Measurements from ENCODE around the gene GGT5.
"Not testable (repeated sequence)": the region's sequence is repeated elsewhere in the genome, so short reads cannot be mapped to it uniquely, and the experiment has no call there.

The GGT5 gene

GRCh38 chr22:24247011-24247507 lies 2.2 kb upstream of the GGT5 start:
- H3K4me3 ChIP-seq (replicated peaks; ENCODE audit: low read depth, low read length) = no peak overlapping the region
- DNase-seq (ENCODE audit: extremely low read depth, low read depth) = no peak
- TF ChIP-seq CTCF (IDR thresholded peaks at IDR 0.05; ENCODE audit: low read depth, low read length, missing control alignments) = no peak

- DNase-seq (ENCODE audit: extremely low read depth, low read depth); H3K4me3 ChIP-seq (replicated peaks; ENCODE audit: low read depth, low read length): not testable (repeated sequence)
Measured at GRCh38 chr22:24245584-24246561, 991 bp upstream of the GGT5 start.

GRCh38 chr22:24244144-24244787 lies 616 bp downstream of the GGT5 start:
- H3K4me3 ChIP-seq (replicated peaks; ENCODE audit: low read depth, low read length) = no peak overlapping the region
- no peak for TF ChIP-seq CTCF (IDR thresholded peaks at IDR 0.05; ENCODE audit: low read depth, low read length, missing control alignments)

GRCh38 chr22:24243417-24243816 lies 1.5 kb downstream of the GGT5 start:
- not testable (repeated sequence) for DNase-seq (ENCODE audit: extremely low read depth, low read depth); H3K4me3 ChIP-seq (replicated peaks; ENCODE audit: low read depth, low read length)

More at GRCh38 chr22:24244144-24244787, 616 bp downstream of the GGT5 start:
- no peak for DNase-seq (ENCODE audit: extremely low read depth, low read depth)

GRCh38 chr22:24240985-24241692 lies 3.7 kb downstream of the GGT5 start:
- not testable (repeated sequence) for H3K4me3 ChIP-seq (replicated peaks; ENCODE audit: low read depth, low read length); DNase-seq (ENCODE audit: extremely low read depth, low read depth)

- DNase-seq (ENCODE audit: extremely low read depth, low read depth) = no peak
- TF ChIP-seq CTCF (IDR thresholded peaks at IDR 0.05; ENCODE audit: low read depth, low read length, missing control alignments) = no peak
- H3K4me3 ChIP-seq (replicated peaks; ENCODE audit: low read depth, low read length) = no peak overlapping the region
Measured at GRCh38 chr22:24240381-24240780, 4.5 kb downstream of the GGT5 start.

GRCh38 chr22:24238101-24238694 lies 6.7 kb downstream of the GGT5 start:
- H3K4me3 ChIP-seq (replicated peaks; ENCODE audit: low read depth, low read length); DNase-seq (ENCODE audit: extremely low read depth, low read depth): not testable (repeated sequence)

GRCh38 chr22:24236656-24237055 lies 8.2 kb downstream of the GGT5 start:
- peak; percentile 75 for DNase-seq (ENCODE audit: extremely low read depth, low read depth)
- H3K4me3 ChIP-seq (replicated peaks; ENCODE audit: low read depth, low read length) = no peak overlapping the region
- no peak for TF ChIP-seq CTCF (IDR thresholded peaks at IDR 0.05; ENCODE audit: low read depth, low read length, missing control alignments)

Measured in HFF-Myc (cell line).